RWPE2 (cell line): ENCODE measurements around the gene RNF183.

ENCODE experiments used
- ATAC-seq: fragments of 200-7000 bp; cut with Tn5 transposase; 3 replicates; pipeline ENCODE4 v1.9.1; 2021; ENCODE audit warnings: low read depth
- DNase-seq: peaks from one replicate; pipeline ENCODE4 v3.0.0-alpha.2; 2020; ENCODE audit warnings: low spot score
- H3K27ac ChIP-seq: fragments of 450-650 bp; 2 replicates; pipeline ENCODE4 v1.5.1; 2017; ENCODE audit warnings: mild to moderate bottlenecking; ENCODE audit not compliant: poor library complexity, severe bottlenecking
- H3K27me3 ChIP-seq: fragments of 250-450 bp; sonication (Bioruptor Pico); 2 replicates; pipeline ENCODE4 v1.5.1; 2021; ENCODE audit warnings: mild to moderate bottlenecking, moderate library complexity; ENCODE audit not compliant: insufficient read depth, poor library complexity, severe bottlenecking
- H3K36me3 ChIP-seq: fragments of 250-450 bp; sonication (Bioruptor Pico); 2 replicates; pipeline ENCODE4 v1.5.1; 2020; ENCODE audit warnings: low read depth, mild to moderate bottlenecking, moderate library complexity
- H3K4me1 ChIP-seq: fragments of 250-450 bp; sonication (Bioruptor Pico); 2 replicates; pipeline ENCODE4 v1.5.1; 2021; ENCODE audit warnings: mild to moderate bottlenecking, moderate library complexity; ENCODE audit not compliant: insufficient read depth, poor library complexity, severe bottlenecking
- H3K4me3 ChIP-seq: fragments of 250-450 bp; sonication (Bioruptor Pico); 2 replicates; pipeline ENCODE4 v1.5.1; 2021; ENCODE audit warnings: mild to moderate bottlenecking, moderate library complexity; ENCODE audit not compliant: severe bottlenecking
- H3K9me3 ChIP-seq: fragments of 250-450 bp; sonication (Bioruptor Pico); 2 replicates; pipeline ENCODE4 v1.5.1; 2021; ENCODE audit warnings: mild to moderate bottlenecking, moderate library complexity; ENCODE audit not compliant: severe bottlenecking
- TF ChIP-seq, protein P1 (sequence below): fragments of 450-650 bp; IDR thresholded peaks from one replicate; pipeline ENCODE4 v1.5.1; 2017; ENCODE audit warnings: mild to moderate bottlenecking, moderate library complexity; ENCODE audit not compliant: poor library complexity, severe bottlenecking

The RNF183 gene

DNA sequence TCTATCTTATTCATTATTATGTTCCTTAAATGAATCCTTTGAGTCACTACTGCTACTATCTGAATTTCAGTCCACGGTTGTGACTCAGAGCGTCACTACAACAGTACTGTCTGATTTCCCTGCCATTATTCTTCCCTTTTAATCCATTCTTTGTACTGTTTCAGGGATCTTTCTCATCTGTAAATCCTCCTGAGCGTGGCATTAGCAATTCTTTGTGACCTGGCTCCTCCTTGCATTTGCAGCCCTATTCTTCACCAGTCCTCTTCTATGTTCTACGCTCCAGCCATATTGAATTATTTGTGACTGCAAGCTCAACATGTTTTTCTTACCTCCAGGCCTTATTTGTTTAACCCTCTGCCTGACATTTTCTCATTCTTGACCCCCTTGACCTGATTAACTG, 21.8 kb downstream of the RNF183 start:
- peaks cover 100% of the 10 kb centered on the region for H3K36me3 ChIP-seq
- no peak for ATAC-seq
- no peak for DNase-seq
- TF ChIP-seq, protein P1, sequence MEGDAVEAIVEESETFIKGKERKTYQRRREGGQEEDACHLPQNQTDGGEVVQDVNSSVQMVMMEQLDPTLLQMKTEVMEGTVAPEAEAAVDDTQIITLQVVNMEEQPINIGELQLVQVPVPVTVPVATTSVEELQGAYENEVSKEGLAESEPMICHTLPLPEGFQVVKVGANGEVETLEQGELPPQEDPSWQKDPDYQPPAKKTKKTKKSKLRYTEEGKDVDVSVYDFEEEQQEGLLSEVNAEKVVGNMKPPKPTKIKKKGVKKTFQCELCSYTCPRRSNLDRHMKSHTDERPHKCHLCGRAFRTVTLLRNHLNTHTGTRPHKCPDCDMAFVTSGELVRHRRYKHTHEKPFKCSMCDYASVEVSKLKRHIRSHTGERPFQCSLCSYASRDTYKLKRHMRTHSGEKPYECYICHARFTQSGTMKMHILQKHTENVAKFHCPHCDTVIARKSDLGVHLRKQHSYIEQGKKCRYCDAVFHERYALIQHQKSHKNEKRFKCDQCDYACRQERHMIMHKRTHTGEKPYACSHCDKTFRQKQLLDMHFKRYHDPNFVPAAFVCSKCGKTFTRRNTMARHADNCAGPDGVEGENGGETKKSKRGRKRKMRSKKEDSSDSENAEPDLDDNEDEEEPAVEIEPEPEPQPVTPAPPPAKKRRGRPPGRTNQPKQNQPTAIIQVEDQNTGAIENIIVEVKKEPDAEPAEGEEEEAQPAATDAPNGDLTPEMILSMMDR, result no peak
- H3K27ac ChIP-seq, result no peak overlapping the region
- H3K27me3 ChIP-seq, result no peaks in the 10 kb centered on the region
- no peak overlapping the region for H3K4me3 ChIP-seq
- no peaks in the 10 kb centered on the region for H3K9me3 ChIP-seq
- H3K4me1 ChIP-seq, result peaks cover 5% of the 10 kb centered on the region

DNA sequence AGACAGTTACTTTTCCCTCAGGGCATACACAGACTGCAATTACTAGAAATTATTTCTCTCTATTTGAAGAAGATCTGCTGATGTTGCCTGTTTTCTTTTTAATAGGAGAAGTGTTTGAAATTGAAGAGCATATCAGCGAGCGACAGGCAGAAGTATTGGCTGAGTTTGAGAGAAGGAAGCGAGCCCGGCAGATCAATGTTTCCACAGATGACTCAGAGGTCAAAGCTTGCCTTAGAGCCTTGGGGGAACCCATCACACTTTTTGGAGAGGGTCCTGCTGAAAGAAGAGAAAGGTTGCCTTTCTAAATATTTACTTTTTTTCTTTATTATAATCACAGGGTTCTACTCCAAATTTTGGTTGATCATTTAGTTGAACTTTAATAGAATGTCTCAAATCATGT, 24.3 kb downstream of the RNF183 start:
- H3K36me3 ChIP-seq, result peaks cover 79% of the 10 kb centered on the region
- ATAC-seq (no peak), DNase-seq (no peak)
- H3K4me1 ChIP-seq, result peaks cover 11% of the 10 kb centered on the region
- H3K27ac ChIP-seq, result no peak overlapping the region
- H3K4me3 ChIP-seq, result no peak overlapping the region
- TF ChIP-seq, protein P1, result no peak
- H3K9me3 ChIP-seq, result no peaks in the 10 kb centered on the region
- no peaks in the 10 kb centered on the region for H3K27me3 ChIP-seq

DNA sequence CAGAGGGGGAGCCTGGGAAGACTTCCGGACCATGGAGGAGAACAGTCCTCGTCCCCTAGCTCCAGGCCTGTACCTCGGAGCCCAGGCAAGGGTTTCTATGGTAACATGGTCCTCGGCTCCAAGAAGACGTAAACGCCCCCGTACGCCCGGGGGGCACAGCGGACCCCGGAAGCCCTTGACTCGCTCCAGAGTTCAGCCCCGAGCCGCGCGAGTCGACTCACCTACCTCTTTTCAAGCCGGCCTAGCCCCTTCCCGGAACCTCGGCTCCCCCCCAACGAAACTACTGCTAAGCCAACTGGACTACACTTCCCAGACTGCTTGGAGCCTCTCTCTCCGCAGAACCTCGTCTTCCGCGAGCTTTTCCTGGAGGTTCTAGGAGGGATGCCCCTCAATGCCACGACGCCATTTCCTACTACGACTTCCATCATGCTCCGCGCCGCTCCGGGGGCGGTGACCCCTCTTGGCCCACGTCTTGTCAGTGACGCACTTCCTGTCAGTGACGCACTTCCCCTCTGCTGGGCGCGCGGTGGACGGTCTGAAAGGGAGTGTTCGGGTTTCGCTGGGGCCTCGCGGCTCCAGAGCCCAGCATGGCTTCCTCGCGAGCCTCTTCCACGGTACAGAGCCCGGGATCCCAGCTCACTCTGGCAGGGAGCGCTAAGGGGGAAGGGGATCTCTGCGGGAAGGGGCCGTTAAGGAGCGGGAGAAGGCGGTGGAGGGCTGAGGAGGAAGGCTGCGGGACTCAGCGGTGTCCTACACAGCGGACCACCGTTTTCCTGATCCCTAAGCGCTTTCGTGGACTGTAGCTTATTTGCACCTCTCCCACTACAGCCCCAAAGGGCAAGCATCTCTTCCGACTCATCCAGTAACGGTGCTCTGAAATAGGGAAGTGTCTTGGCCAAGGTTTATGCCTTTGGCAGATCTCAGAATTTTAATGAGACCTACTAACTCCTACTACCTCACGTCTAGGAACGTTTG, 27.7 kb downstream of the RNF183 start, which contains the start of the genes CDC26 and PRPF4:
Gene CDC26 (minus strand): TSS at position 416 of the 975 bp plus-strand sequence. CDS start 3,065 bp downstream, outside the sequence.
Gene PRPF4 (plus strand): TSS at position 502 of the 975 bp plus-strand sequence. CDS start 86 bp downstream, at position 588.
- H3K27ac ChIP-seq, result peak within 1 kb of the TSS; percentile 59
- H3K36me3 ChIP-seq, result peaks cover 76% of the 10 kb centered on the region
- H3K27me3 ChIP-seq, result no peaks in the 10 kb centered on the region
- no peaks in the 10 kb centered on the region for H3K9me3 ChIP-seq
- ATAC-seq, result peak; percentile 94
- peaks cover 11% of the 10 kb centered on the region for H3K4me1 ChIP-seq
- H3K4me3 ChIP-seq, result peak within 1 kb of the TSS; percentile 83
- DNase-seq, result peak; percentile 97
- TF ChIP-seq, protein P1, result no peak

- ATAC-seq, result peak; percentile 13
- Histone ChIP-seq H3K4me3 (peak overlapping the region; percentile 83), H3K27ac (peak overlapping the region; percentile 59), H3K36me3 (peaks cover 76% of the 10 kb centered on the region), H3K4me1 (peaks cover 11% of the 10 kb centered on the region), H3K9me3 (no peaks in the 10 kb centered on the region), H3K27me3 (no peaks in the 10 kb centered on the region)
- no peak for DNase-seq
- TF ChIP-seq, protein P1, result peak; percentile 87
Observed at GRCh38 chr9:113274474-113275156, 28.6 kb downstream of the RNF183 start.
